ENCODE data around the gene MFAP5.

MFAP5 gene

GRCh38 chr12:8662593-8662992, at the start of gene MFAP5:
MFAP5 (minus strand) TSS chr12:8662826; CDS start chr12:8662104, 722 bp downstream.
- FAIRE-seq: no peak

- FAIRE-seq: peak; percentile 41
These were observed 46.7 kb upstream of the MFAP5 start for GRCh38 chr12:8709124-8709830.

GRCh38 chr12:8702159-8702558, 39.5 kb upstream of the MFAP5 start:
- no peak for FAIRE-seq

- no peak for FAIRE-seq
These were observed 38.5 kb upstream of the MFAP5 start for GRCh38 chr12:8701046-8701660.

GRCh38 chr12:8699714-8700113, 37.1 kb upstream of the MFAP5 start:
- FAIRE-seq: no peak

GRCh38 chr12:8698879-8699278, 36.3 kb upstream of the MFAP5 start:
- no peak for FAIRE-seq

- no peak for FAIRE-seq
These were observed 35.7 kb upstream of the MFAP5 start for GRCh38 chr12:8698132-8698851.

GRCh38 chr12:8697476-8698131, 35.0 kb upstream of the MFAP5 start, which contains the start of gene RIMKLB:
RIMKLB (plus strand) TSS chr12:8697991; CDS start chr12:8713867, 15,876 bp downstream.
- no peak for FAIRE-seq

GRCh38 chr12:8697120-8697475, 34.5 kb upstream of the MFAP5 start:
- no peak for FAIRE-seq

- FAIRE-seq: no peak
These were observed 33.9 kb upstream of the MFAP5 start for GRCh38 chr12:8696442-8697090.

GRCh38 chr12:8695116-8695515, 32.5 kb upstream of the MFAP5 start:
- FAIRE-seq: no peak

- no peak for FAIRE-seq
These were observed 29.9 kb upstream of the MFAP5 start for GRCh38 chr12:8692573-8692972.

GRCh38 chr12:8689681-8690080, 27.1 kb upstream of the MFAP5 start:
- FAIRE-seq: no peak

- FAIRE-seq: no peak
These were observed 25.4 kb upstream of the MFAP5 start for GRCh38 chr12:8687846-8688601.

- no peak for FAIRE-seq
These were observed 22.4 kb upstream of the MFAP5 start for GRCh38 chr12:8685051-8685450.

GRCh38 chr12:8681129-8681884, 18.7 kb upstream of the MFAP5 start:
- FAIRE-seq: no peak

GRCh38 chr12:8680533-8680932, 17.9 kb upstream of the MFAP5 start:
- no peak for FAIRE-seq

GRCh38 chr12:8678661-8679111, 16.1 kb upstream of the MFAP5 start:
- no peak for FAIRE-seq

GRCh38 chr12:8677362-8677761, 14.7 kb upstream of the MFAP5 start:
- no peak for FAIRE-seq

- FAIRE-seq: no peak
These were observed 14.0 kb upstream of the MFAP5 start for GRCh38 chr12:8676651-8677050.

GRCh38 chr12:8675591-8676036, 13.0 kb upstream of the MFAP5 start:
- FAIRE-seq: no peak
